BJ (cell line): ENCODE measurements around the gene SULT1A3. TPM values are rescaled to one million over a fixed set of nuclear protein-coding genes. Genes with fewer than 3 reads are reported as not detected.
A peak's percentile ranks its signal among the peaks of the same experiment; 100 is the strongest.

Experiments
- CTCF ChIA-PET: fragments of 350-600 bp; formaldehyde crosslinking; extraction: SDS; loops from one replicate; lab custom pipeline; 2021; ENCODE audit warnings: antibody characterized with exemption, inconsistent platforms; lab: Yijun Ruan, JAX
- POLR2A ChIA-PET: fragments of 300-600 bp; sonication (Branson Sonifier 250); formaldehyde crosslinking; extraction: SDS; loops from one replicate; lab custom pipeline; 2021; ENCODE audit warnings: antibody characterized with exemption; lab: Charles Lee
- DNase-seq: peaks from one replicate; pipeline ENCODE4 v3.0.0-alpha.2; 2011; ENCODE audit warnings: low read depth
- H3K27me3 ChIP-seq: 2 replicates; pipeline ENCODE4 v1.6.0; 2011; ENCODE audit warnings: low read length; ENCODE audit not compliant: control insufficient read depth, insufficient read depth
- H3K36me3 ChIP-seq: 2 replicates; pipeline ENCODE4 v1.5.1; 2011; ENCODE audit warnings: low read length; ENCODE audit not compliant: control insufficient read depth, insufficient read depth
- H3K4me3 ChIP-seq: 2 replicates; pipeline ENCODE4 v1.5.1; 2011; ENCODE audit warnings: low read depth, mild to moderate bottlenecking, control low read depth, low read length
- CTCF ChIP-seq: IDR thresholded peaks from 2 replicates; pipeline ENCODE4 v1.5.1; 2011; ENCODE audit warnings: low read depth, mild to moderate bottlenecking, control low read depth, inconsistent platforms, low read length, moderate library complexity; ENCODE audit not compliant: insufficient read depth
- polyA plus RNA-seq: library from polyadenylated mRNA; depleted of rRNA; stranded (reverse); fragments of >200 nt; gene quantifications from 2 replicates; pipeline ENCODE4 v1.2.3, GENCODE V29; 2011

Gene SULT1A3
- polyA plus RNA-seq, 1 experiment: 6.2 TPM

GRCh38 chr16:30184891-30185682, 14.0 kb upstream of the SULT1A3 start:
- Histone ChIP-seq H3K36me3 (peaks cover 2% of the 10 kb centered on the region; the same call in 1 of the 2 replicates), H3K27me3 (no peaks in the 10 kb centered on the region), H3K4me3 (no peak overlapping the region)
- TF ChIP-seq CTCF: no peak
- POLR2A ChIA-PET: no interaction called here
- DNase-seq: no peak
- CTCF ChIA-PET: no interaction called here

GRCh38 chr16:30185683-30186421, 13.2 kb upstream of the SULT1A3 start:
- H3K36me3 ChIP-seq: peaks cover 2% of the 10 kb centered on the region; the same call in 1 of the 2 replicates
- POLR2A ChIA-PET: no interaction called here
- no peak for DNase-seq
- no peak overlapping the region for H3K4me3 ChIP-seq
- no peaks in the 10 kb centered on the region for H3K27me3 ChIP-seq
- CTCF ChIA-PET: no interaction called here
- TF ChIP-seq CTCF: no peak

- Histone ChIP-seq H3K27me3 (no peaks in the 10 kb centered on the region), H3K36me3 (peaks cover 2% of the 10 kb centered on the region; the same call in 1 of the 2 replicates), H3K4me3 (no peak overlapping the region)
- no peak for DNase-seq
- POLR2A ChIA-PET: no interaction called here
- CTCF ChIA-PET: no interaction called here
- no peak for TF ChIP-seq CTCF
Observed at GRCh38 chr16:30186444-30186781, 12.6 kb upstream of the SULT1A3 start.

- DNase-seq: no peak
- POLR2A ChIA-PET: no interaction called here
- Histone ChIP-seq H3K4me3 (no peak overlapping the region), H3K36me3 (peaks cover 2% of the 10 kb centered on the region; the same call in 1 of the 2 replicates), H3K27me3 (no peaks in the 10 kb centered on the region)
- CTCF ChIA-PET: no interaction called here
- TF ChIP-seq CTCF: peak; percentile 71
Observed at GRCh38 chr16:30186782-30187555, 12.1 kb upstream of the SULT1A3 start.

GRCh38 chr16:30187556-30187865, 11.5 kb upstream of the SULT1A3 start:
- ChIA-PET POLR2A (no interaction called here), CTCF (no interaction called here)
- no peak for DNase-seq
- no peaks in the 10 kb centered on the region for H3K27me3 ChIP-seq
- H3K4me3 ChIP-seq: no peak overlapping the region
- no peak for TF ChIP-seq CTCF
- peaks cover 2% of the 10 kb centered on the region; the same call in 1 of the 2 replicates for H3K36me3 ChIP-seq
